HepG2 (cell line): ENCODE results near the gene DIMT1. TPM values are rescaled to one million over a fixed set of nuclear protein-coding genes. Genes with fewer than 3 reads are reported as not detected.

Experiments
- ATAC-seq: fragments of 200-7000 bp; cut with Tn5 transposase; 3 replicates; pipeline ENCODE4 v1.9.1; 2020; ENCODE audit warnings: mild to moderate bottlenecking, moderate library complexity
- BruUV-seq: library from RNA; stranded (reverse); fragments of 400-500 nt; replicated peaks from 2 replicates; lab custom pipeline; 2021; lab: Mats Ljungman, UMichigan
- CTCF ChIA-PET: fragments of 300-600 bp; formaldehyde crosslinking; extraction: SDS; loops from one replicate; lab custom pipeline; 2021; ENCODE audit warnings: low total read pairs, inconsistent platforms, low intra/inter-chr PET ratio; lab: Yijun Ruan, JAX
- POLR2A ChIA-PET: fragments of 350-600 bp; sonication (Branson Sonifier 250); formaldehyde crosslinking; loops from one replicate; lab custom pipeline; 2020; ENCODE audit warnings: antibody characterized with exemption, inconsistent platforms; lab: Yijun Ruan, JAX
- DNase-seq: peaks from one replicate; pipeline ENCODE4 v3.0.0-alpha.2; 2015; ENCODE audit warnings: low spot score
- FAIRE-seq: peaks from 3 replicates; lab custom pipeline; 2011; peaks lifted over from hg19 to GRCh38; lab: Jason Lieb, UNC
- H2AFZ ChIP-seq: one replicate; pipeline ENCODE4 v1.6.1; 2011; ENCODE audit warnings: low read length, inconsistent platforms
- H3K27ac ChIP-seq: fragments of 300-600 bp; 3 replicates; pipeline ENCODE4 v1.8.0; 2011; ENCODE audit warnings: mixed run types, mild to moderate bottlenecking, mixed read lengths, low read length, inconsistent platforms; ENCODE audit not compliant: insufficient read depth; ENCODE audit errors: extremely low read length
- H3K27me3 ChIP-seq, 2 experiments: fragments of 200-600 bp in 1 of 2; 2 replicates in 1 of 2; 3 replicates in 1 of 2; pipeline versions ENCODE4 v1.6.0 to v1.8.0; 2011; ENCODE audit warnings: low read length in 2 of 2, mild to moderate bottlenecking in 2 of 2, moderate library complexity in 2 of 2, inconsistent platforms in 1 of 2; ENCODE audit not compliant: insufficient read depth in 2 of 2, control insufficient read depth in 1 of 2
- H3K36me3 ChIP-seq, 2 experiments: fragments of 200-600 bp in 1 of 2; replicated peaks in 1 of 2; 2 replicates in 1 of 2; 3 replicates in 1 of 2; pipeline versions ENCODE4 v1.5.1 to v1.8.0; 2011; ENCODE audit warnings: low read length in 2 of 2, inconsistent platforms in 1 of 2; ENCODE audit not compliant: insufficient read depth in 2 of 2, control insufficient read depth in 1 of 2
- H3K4me1 ChIP-seq: 2 replicates; pipeline ENCODE4 v1.5.1; 2012; ENCODE audit warnings: low read length, inconsistent platforms; ENCODE audit not compliant: insufficient read depth
- H3K4me2 ChIP-seq: 2 replicates; pipeline ENCODE4 v1.6.0; 2011; ENCODE audit warnings: low read depth, low read length, inconsistent platforms
- H3K4me3 ChIP-seq, 3 experiments: fragments of 200-600 bp in 1 of 3; sonication (generic), shearing (Covaris generic) in 1 of 3; replicated peaks in 1 of 3; 2 replicates each; pipeline ENCODE4 v1.5.1; 2011 to 2016; ENCODE audit warnings: low read length in 3 of 3, inconsistent platforms in 2 of 3, low read depth in 2 of 3, mild to moderate bottlenecking in 2 of 3, control low read depth in 1 of 3, mixed read lengths in 1 of 3; ENCODE audit not compliant: insufficient read depth in 1 of 3
- H3K79me2 ChIP-seq: one replicate; pipeline ENCODE4 v1.6.1; 2011; ENCODE audit warnings: low read length, inconsistent platforms; ENCODE audit not compliant: insufficient read depth
- H3K9ac ChIP-seq: 2 replicates; pipeline ENCODE4 v1.6.0; 2011; ENCODE audit warnings: mild to moderate bottlenecking, low read depth, low read length, inconsistent platforms; ENCODE audit not compliant: insufficient read depth
- H3K9me3 ChIP-seq: 2 replicates; pipeline ENCODE4 v1.5.1; 2012; ENCODE audit warnings: mild to moderate bottlenecking, low read length
- H4K20me1 ChIP-seq: 2 replicates; pipeline ENCODE4 v1.6.0; 2011; ENCODE audit warnings: inconsistent platforms, mild to moderate bottlenecking, low read length, moderate library complexity; ENCODE audit not compliant: insufficient read depth
- ARID5B ChIP-seq: IDR thresholded peaks from 2 replicates; pipeline ENCODE4 v1.4.0; 2020; ENCODE audit warnings: mild to moderate bottlenecking, missing genetic modification reagents
- ATRX ChIP-seq: sonication (generic); formaldehyde crosslinking; IDR thresholded peaks from 2 replicates; pipeline ENCODE4 v1.4.0; 2020; ENCODE audit warnings: missing genetic modification reagents, borderline replicate concordance
- GLMP ChIP-seq: sonication (generic); formaldehyde crosslinking; IDR thresholded peaks from 2 replicates; pipeline ENCODE4 v1.9.0; 2021; ENCODE audit warnings: missing genetic modification reagents, mild to moderate bottlenecking, borderline replicate concordance
- KLF13 ChIP-seq: sonication (generic); formaldehyde crosslinking; IDR thresholded peaks from 2 replicates; pipeline ENCODE4 v1.4.0; 2020; ENCODE audit warnings: mild to moderate bottlenecking, missing genetic modification reagents
- MAFF ChIP-seq: IDR thresholded peaks from 2 replicates; pipeline ENCODE4 v1.6.1; 2011; ENCODE audit warnings: low read depth, low read length, improper control_type of control experiment
- MAX ChIP-seq: IDR thresholded peaks from 2 replicates; pipeline ENCODE4 v1.6.1; 2012; ENCODE audit warnings: inconsistent platforms
- MEIS1 ChIP-seq: sonication (generic); formaldehyde crosslinking; IDR thresholded peaks from 2 replicates; pipeline ENCODE4 v1.9.0; 2021; ENCODE audit warnings: mild to moderate bottlenecking, missing genetic modification reagents, moderate library complexity, borderline replicate concordance
- PAX8 ChIP-seq: sonication (generic); formaldehyde crosslinking; IDR thresholded peaks from 2 replicates; pipeline ENCODE4 v1.8.0; 2022; ENCODE audit warnings: mild to moderate bottlenecking, missing genetic modification reagents, borderline replicate concordance
- SIX1 ChIP-seq: sonication (generic); formaldehyde crosslinking; IDR thresholded peaks from 2 replicates; pipeline ENCODE4 v1.4.0; 2020; ENCODE audit warnings: missing genetic modification reagents, borderline replicate concordance
- ZBED4 ChIP-seq: sonication (generic); formaldehyde crosslinking; IDR thresholded peaks from 2 replicates; pipeline ENCODE4 v1.4.0; 2020; ENCODE audit warnings: missing genetic modification reagents, borderline replicate concordance
- ZFP1 ChIP-seq: IDR thresholded peaks from 2 replicates; pipeline ENCODE4 v1.6.1; 2016
- ZFP90 ChIP-seq: sonication (generic); formaldehyde crosslinking; IDR thresholded peaks from 2 replicates; pipeline ENCODE4 v1.8.0; 2022; ENCODE audit warnings: missing genetic modification reagents, mild to moderate bottlenecking, inconsistent platforms, borderline replicate concordance
- ZNF264 ChIP-seq: sonication (generic); formaldehyde crosslinking; IDR thresholded peaks from 2 replicates; pipeline ENCODE4 v1.4.0; 2020; ENCODE audit warnings: missing genetic modification reagents
- ZNF704 ChIP-seq: sonication (generic); formaldehyde crosslinking; IDR thresholded peaks from 2 replicates; pipeline ENCODE4 v1.8.1; 2023; ENCODE audit warnings: mild to moderate bottlenecking, inconsistent platforms, moderate library complexity, missing genetic modification reagents, borderline replicate concordance
- ZNF879 ChIP-seq: sonication (generic); formaldehyde crosslinking; IDR thresholded peaks from 2 replicates; pipeline ENCODE4 v1.8.1; 2023; ENCODE audit warnings: missing genetic modification reagents
- WGBS: methylation state at CpG from one replicate; pipeline ENCODE4 v1.1.6; 2017; ENCODE audit warnings: low lambda C conversion rate; 5-methylcytosine and 5-hydroxymethylcytosine counted together
- in situ Hi-C: cut with HindIII; loops from 2 replicates; pipeline ENCODE4 v1.10.0; 2017; ENCODE audit warnings: low pct_unique_long_range_greater_than_20kb; ENCODE audit not compliant: extremely low pct_ligation_motif_present
- intact Hi-C: fragments of 100-400 bp; cut with micrococcal nuclease; formaldehyde crosslinking; loops from one replicate; pipeline ENCODE4 v1.10.0; 2022; ENCODE audit not compliant: unreplicated experiment
- polyA plus RNA-seq, 8 experiments: library from polyadenylated mRNA; depleted of rRNA in 3 of 8; stranded (reverse) in 7 of 8; unstranded in 1 of 8; fragments of >200 nt; fragmentation: Illumina TruSeq in 4 of 8; extraction: Trizol in 4 of 8; gene quantifications; 2 replicates each; pipeline versions ENCODE4 v1.2.1 to v1.2.3, GENCODE V29; 2011 to 2016; ENCODE audit warnings: low read depth in 4 of 8, missing spikeins in 1 of 8, mixed read lengths in 1 of 8; ENCODE audit not compliant: insufficient read depth in 1 of 8
- total RNA-seq, 5 experiments: library from RNA; depleted of rRNA; stranded (reverse); fragments of >200 nt; fragmentation: Illumina TruSeq; extraction: Trizol; gene quantifications; 2 replicates each; pipeline ENCODE4 v1.2.3, GENCODE V29; 2016; ENCODE audit warnings: low read depth in 1 of 5

The DIMT1 gene
- total and polyA plus RNA-seq, 2 of the 13 experiments (the other 11 are each of a cell fraction or from before 2014, with no cell fraction given): 16.1 to 35.2 TPM

GRCh38 chr5:62362701-62363100 lies 41.0 kb downstream of the DIMT1 start:
- WGBS: 97% methylated on average over 3 of the region's 3 CpGs
- peaks cover 0 to 21% of the 10 kb centered on the region in 2 experiments; a peak in 4 of 5 replicates for H3K36me3 ChIP-seq
- POLR2A ChIA-PET: no interaction called here
- no peaks in the 10 kb centered on the region for H3K9me3 ChIP-seq
- in situ Hi-C loops: no loop called here
- FAIRE-seq (no peak), ATAC-seq (no peak), DNase-seq (no peak)
- no peaks in the 10 kb centered on the region for H4K20me1 ChIP-seq
- no peak overlapping the region for H2AFZ ChIP-seq
- no peaks in the 10 kb centered on the region for H3K27me3 ChIP-seq
- CTCF ChIA-PET: no interaction called here
- intact Hi-C loops: no loop called here
- H3K9ac ChIP-seq: no peak overlapping the region
- no TSS peak for BruUV-seq
- H3K79me2 ChIP-seq: no peaks in the 10 kb centered on the region
- no peak overlapping the region for H3K4me2 ChIP-seq
- no peak overlapping the region for H3K27ac ChIP-seq
- no peaks in the 10 kb centered on the region for H3K4me1 ChIP-seq
- H3K4me3 ChIP-seq: no peak overlapping the region
- TF ChIP-seq ZFP1 (no peak), ZNF704 (no peak), SIX1 (CRISPR knock-in tag) (no peak), ARID5B (CRISPR knock-in tag) (no peak), MAFF (no peak), MAX (no peak), KLF13 (CRISPR knock-in tag) (no peak), GLMP (CRISPR knock-in tag) (no peak), MEIS1 (CRISPR knock-in tag) (no peak), PAX8 (CRISPR knock-in tag) (no peak), ZNF264 (CRISPR knock-in tag) (no peak), ZNF879 (CRISPR knock-in tag) (no peak), ZFP90 (no peak), ZBED4 (CRISPR knock-in tag) (no peak), ATRX (CRISPR knock-in tag) (no peak)
